HG03175 (cell line): ENCODE data around the gene YWHAB.
"Not testable (repeated sequence)": the region's sequence is repeated elsewhere in the genome, so short reads cannot be mapped to it uniquely, and the experiment has no call there.

Source experiments
- ATAC-seq: cut with Tn5 transposase; IDR thresholded peaks from one replicate; pipeline ENCODE4 v1.9.1; 2021; ENCODE audit warnings: mild to moderate bottlenecking, moderate library complexity; ENCODE audit not compliant: unreplicated experiment

The YWHAB gene

DNA sequence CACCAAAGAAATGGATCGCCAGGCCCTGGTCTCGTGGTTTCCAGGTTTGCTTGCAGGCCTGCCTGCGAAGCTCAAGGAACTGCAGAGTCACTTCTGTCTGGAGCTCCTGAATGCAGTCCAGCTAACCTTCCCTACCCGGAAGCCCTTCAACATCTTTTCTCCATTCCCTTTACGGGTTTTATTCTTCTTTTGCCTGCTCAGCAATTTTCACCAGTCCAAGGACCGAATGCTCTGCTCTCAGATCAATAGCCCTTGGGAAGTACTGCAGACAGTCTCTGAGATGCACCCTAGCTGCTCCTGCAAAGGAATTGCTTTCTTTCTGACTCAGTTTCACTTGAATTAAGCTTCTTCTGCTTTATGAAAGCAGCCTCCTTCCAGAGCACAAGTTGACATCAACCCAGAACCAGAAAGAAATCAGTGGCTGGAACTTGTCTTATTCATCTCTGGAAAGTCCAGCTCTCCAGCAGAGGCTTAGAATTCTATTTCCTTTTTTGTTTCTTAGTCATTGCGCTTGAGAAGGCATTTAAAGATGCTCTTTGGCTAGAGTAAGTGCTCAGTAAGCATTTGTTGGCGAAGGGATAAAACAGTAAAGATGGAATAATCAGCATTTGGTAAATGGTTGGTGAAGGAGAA lies 18.7 kb upstream of the YWHAB start:
- no peak for ATAC-seq

DNA sequence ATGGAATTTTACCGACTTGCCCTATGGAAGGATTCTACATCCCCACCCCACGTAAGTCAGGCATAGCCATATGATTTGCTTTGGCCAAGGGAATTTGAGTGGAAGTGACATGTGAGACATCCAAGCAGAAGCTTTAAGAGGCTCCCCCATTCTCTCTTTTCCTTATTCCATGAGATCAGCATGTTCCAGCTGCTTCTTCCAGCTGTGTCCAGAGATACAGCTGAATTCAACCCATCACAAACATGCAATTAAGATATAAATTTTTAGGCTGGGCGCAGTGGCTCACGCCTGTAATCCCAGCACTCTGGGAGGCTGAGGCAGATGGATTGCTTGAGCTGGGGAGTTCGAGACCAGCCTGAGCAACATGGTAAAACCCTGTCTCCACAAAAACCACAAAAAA lies 16.0 kb upstream of the YWHAB start:
- ATAC-seq: no peak

DNA sequence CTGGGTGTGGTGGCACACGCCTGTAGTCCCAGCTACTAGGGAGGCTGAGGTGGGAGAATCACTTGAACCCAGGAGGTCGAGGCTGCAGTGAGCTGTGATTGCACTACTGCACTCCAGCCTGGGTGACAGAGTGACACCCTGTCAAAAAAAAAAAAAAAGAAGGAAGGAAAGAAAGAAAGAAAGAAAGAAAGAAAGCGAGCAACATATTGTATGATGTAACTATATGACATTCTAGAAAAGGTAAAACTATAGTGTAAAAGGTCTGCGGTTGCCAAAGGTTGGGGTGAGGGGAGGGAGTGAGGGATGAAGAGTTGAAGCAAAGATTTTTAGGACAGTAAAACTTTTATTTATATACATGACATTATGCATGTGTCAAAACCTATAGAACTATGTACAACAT lies 3.1 kb upstream of the YWHAB start:
- ATAC-seq: not testable (repeated sequence)

DNA sequence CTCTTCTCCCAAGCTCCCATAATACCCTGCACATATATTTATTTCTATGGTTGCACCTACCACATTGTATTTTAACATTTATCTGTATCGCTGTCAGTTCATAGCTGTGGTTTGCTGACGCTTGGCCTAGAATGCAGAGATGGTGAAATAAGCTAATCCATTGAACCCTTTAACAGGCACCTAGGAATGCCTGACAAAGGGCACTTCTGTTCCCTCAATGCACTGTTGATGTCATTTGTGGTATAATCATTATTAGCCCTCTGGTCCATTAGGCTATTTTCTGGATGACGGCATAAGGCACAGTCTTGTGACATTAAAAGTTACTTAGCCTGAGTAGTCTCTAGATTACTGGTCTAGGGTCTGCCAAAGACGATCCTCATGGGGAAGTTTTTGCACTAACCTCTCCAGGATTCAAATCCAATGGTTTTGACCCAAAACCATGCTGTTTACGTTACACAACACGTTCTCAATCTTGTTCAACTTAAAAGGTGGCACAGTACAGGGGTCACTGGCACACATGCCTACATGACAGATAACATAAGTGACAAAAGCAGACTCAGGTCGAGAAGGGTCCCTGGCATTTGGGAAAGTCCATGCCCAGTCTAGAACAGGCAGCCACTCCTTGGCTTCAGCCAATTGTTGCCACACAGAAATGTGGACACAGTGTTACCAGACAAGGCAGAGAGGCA lies 2.1 kb upstream of the YWHAB start:
- ATAC-seq: no peak

DNA sequence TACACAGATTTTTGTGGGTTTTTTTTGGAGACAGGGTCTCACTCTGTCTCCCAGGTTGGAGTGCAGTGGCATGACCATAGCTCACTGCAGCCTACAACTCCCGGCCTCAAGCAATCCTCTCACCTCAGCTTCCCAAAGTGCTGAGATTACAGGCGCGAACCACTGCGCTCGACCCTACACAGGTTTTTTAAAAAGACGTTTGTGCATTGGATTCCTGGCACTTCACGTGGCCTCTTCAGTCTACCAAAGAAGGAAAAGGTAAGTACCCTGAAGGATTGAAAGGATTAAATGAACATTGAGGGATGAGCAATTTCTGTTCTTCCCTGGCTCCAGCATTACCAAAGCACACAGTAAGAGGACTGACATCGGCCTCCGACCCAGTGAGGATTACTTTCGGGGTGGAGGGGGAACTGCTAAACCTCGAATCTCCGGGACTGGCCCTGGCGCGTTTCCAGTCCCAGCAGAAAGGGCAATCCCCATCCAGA lies 556 bp upstream of the YWHAB start:
- ATAC-seq: no peak

DNA sequence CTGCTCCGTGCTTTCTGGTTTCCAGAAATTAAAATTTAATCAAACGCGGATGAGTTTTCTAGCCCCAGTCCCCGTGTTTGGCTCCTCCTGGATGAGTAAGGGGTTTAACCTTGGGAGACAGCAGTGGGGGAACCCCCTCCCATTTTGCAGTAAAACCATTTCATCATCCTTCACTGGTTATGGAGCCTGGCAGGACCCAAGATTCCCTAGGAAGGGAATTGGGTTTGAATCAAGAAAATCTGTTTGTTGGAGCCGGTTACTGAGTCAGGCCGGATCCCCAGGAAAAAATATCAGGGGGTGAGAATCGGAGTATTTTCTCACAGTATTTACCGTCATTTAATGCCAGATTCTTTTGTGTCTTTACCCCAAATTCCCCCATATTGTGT lies 754 bp downstream of the YWHAB start:
- no peak for ATAC-seq

DNA sequence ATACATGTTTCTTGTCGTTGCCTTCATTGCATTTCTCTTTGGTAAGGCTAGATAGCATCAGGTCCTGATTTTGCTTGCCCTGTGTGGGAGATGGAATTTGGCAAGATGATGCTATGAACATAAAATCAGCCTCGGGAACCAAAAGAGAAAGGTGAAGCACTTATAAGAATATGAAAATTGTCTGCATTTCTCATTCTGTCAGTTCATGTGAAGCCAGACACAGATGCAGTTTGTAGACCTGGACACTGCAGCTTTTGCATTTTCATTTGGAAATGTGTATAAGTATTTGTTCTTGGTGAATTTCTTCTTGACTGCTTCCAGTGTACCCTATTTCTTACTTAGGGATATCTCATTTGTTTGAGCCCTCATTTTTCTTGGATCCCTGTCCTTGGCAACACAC lies 1.3 kb downstream of the YWHAB start:
- ATAC-seq: no peak

DNA sequence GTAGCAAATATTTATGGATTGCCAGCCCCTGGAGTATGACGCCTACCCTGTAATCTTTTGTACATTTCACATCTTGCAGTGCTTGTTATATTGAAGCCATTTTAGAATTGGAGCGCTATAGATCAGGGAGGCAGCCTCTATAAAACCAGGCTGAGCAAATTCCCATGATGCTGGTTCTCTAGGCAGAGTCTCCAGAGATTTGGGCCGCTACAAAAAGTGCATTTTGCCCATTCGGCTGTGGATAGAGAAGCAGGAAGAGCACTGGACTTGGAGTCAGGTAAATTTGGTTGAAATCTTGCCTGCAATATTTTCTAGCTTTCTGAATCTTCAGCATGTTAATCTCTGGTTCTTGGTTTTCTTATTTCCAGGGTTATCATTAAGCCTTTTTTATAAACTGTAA lies 2.0 kb downstream of the YWHAB start:
- ATAC-seq: no peak

DNA sequence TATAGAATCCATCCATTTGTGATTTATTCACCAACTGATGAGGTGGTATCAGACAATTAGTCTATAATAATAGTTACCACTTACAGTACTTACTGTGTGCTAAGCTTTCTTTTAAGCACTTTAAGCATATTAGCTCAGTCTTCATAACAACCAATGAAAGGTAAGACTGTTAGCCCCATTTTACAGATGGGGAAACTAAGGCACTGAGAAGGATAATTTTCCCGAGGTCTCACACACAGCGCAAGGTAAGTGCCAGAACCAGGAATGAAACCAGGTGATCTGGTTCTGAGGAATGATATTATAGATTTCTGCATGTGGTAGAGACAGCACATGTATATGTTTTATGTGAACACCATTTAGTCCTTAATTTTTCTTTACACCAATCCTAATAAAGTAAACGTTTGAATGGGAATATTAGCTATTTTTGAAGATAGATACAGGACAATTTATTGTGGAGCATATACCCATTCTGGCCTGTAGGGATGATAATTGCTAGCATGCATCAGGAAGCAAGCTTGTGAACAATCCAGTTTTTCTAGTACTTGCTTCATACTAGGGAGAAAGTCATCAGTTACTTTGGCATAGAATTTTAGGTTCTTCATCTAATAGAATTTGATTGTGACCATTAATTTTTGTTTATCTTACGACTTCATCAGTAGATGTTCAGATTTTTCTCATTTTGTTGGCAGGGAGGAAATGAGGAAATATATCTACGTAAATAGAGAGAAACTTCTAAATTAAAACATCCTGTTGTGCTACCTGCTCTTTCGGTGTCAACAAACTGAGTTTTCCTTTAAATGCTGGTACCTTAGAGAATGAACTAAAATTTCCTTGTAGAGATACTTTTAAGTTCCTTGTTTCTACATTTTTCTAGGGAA lies 3.0 kb downstream of the YWHAB start:
- no peak for ATAC-seq

DNA sequence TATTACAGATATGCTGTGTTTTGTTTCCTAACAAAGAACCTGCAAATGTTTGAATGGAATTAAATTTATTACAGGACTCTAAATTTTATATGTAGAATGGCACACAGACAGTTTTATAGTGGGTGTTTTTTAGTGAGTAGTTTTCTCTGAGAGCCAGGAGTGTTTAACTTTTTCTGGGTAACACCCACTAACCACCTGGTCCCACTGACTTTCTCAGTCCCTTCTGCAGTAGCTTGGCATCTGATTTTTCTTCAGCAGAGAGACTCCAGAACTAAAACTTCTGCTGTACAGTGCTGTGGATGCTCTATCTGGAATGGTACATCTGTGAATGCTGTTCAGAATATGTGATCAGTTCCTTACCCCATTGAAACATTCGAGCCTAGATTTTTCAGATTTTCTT lies 6.3 kb downstream of the YWHAB start:
- ATAC-seq: no peak

DNA sequence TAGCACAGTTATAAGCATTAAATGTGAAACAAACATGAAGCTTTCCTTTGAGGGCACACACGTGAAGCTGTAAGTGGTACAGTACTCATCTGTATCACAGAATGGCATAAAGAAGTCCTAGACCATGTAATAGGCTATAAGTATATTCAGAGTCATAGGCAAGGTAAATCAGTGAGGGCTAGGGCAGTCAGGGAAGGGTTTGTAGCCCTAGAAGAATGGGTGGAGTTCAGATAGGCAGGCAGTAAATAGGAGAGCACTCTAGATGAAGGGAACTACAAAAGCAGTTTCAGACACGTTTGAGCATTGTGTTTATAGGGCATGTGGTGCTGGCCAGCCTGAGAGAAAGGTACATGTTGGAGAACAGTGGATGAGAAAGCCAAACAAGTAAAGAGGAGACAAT lies 9.5 kb downstream of the YWHAB start:
- ATAC-seq: no peak

DNA sequence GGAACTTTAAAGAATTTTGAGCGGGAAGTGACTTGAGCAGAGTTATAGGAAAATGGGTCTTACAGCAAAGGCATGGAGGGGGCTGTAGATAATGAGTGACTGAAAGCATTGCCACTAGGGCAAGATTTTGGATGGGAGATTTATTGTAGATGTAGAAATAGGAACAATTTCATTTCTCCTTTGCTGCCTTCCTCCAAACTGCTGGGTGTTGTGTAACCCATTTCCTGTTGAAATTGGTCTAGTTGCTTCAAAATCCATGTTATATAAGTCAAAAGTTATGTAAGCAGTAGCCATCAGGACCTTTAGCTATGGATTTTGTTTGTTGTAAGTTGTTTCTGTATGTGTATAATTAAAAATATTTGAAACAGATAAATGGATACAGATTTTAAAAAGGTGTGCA lies 11.1 kb downstream of the YWHAB start:
- no peak for ATAC-seq

DNA sequence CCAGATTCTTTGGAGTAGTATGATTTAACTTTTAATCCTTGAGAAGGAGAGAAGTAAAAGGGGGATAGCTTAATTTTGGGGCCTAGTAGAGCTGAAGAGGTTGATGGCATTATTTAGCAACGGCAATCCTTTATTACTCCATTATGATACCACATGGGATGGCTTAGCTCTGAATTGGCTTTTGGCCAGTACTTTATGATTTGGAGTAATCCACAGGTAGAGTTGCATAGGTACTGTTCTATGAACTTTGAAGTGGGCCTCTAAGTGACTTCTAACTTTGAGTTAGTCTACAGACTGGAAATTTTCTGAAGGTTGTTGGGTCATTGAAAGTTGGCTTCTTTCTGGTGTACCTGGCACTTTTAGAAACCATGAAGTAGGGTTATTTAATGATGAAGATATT lies 11.6 kb downstream of the YWHAB start:
- no peak for ATAC-seq

DNA sequence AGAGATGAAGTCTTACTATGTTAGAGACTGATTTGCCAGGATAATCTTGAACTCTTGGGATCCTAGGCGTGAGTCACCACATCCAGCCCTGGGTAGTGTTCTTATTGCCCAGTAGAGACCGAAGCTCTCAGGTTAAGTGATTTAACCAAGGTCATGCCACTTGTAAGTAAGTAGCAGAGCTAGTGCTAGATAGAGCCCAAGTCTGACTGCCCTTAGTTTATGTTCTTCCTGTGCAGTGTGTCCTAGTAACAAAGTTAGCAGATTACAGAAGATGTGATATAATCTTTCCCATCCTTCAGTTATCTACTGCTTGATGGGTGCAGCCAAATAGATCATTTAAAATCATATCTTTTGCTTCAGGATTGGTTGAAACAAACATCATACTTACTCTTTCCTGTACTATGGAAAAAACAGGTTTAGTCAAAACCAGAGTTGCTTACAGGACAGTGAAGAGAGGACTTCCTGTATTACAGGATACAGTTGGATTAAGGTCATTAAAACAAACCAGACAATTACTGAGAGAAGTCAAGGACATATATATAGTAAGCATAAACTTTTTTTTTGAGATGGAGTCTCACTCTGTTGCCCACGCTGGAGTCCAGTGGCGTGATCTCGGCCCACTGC lies 14.8 kb downstream of the YWHAB start:
- ATAC-seq: no peak

DNA sequence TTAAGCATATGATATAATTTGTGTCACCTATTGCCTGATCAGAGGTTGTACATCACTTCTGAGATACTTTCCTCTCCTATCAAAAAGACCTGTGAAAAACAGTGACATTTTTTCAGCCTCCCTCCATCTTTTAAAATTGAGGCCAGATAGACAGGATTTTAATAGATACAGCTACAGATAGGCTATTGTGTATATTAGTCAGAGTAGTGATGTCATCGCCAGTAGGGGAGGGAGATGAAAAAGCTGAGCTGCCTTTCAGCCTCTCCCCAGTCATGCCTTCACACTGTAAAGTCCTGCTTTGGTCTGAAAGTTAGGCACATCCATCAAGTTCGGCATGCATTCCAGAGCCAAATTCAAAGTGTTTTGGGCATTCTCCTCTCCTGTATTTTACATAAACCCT lies 16.5 kb downstream of the YWHAB start:
- no peak for ATAC-seq

DNA sequence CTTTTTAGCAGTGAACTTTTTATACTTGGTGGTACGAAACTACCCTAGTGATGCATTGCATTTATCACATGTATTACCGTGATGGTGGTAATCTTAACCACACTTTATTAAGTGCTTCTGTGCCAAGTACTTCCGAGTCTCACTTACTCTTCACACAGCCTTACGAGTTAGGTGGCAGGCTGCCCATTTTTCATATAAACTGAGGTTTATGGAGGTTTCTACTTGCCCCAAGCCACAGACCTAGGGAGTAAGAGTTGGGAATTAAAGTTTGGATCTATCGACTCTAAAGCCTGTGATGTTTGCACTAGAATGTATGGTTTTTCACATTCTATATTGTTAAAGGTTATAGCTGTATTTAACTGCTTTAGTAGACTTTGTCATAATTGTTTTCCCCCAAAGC lies 18.9 kb downstream of the YWHAB start:
- ATAC-seq: no peak

DNA sequence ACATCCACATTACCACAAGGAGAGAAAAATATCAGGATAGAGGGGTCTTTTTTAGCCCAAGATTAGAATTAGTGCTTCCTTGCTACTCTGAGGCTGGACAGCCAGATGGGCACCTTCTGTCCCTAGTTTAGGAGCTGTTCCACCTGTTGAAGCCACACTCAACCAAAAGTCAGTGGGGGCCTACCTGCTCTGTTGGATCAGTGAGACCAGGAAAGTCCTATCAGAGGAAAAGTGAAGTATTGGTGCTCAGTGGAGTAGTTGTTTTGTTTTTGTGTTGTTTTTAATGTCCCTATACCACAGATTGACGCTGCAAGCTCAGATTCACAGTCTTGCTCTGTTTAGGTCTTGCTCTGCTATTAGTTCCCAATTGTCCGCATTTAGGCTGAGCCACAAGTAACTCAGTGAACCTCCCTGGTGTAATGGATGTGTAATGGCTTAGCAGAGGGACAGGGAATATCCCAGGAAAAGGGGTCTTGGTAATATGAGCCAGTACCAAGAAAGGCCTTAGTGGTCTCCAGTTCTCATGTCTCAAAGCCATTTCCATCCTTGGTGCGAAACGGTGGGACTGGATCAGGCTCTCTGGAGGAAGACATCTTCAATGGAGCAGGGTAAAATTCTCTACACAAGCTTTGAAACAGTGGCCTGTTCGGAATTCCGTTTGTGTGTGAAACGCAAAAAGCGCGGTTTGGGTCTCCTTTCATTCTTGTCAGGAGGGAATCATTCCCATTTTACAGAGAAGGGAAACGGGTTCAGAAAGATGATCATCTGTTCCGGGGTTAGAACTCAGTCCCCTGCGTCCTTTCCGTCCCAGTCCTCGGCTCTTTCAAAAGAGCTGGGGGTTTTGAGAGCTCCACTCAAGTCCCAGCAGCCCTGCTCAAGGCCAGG lies 23.7 kb downstream of the YWHAB start:
- no peak for ATAC-seq

DNA sequence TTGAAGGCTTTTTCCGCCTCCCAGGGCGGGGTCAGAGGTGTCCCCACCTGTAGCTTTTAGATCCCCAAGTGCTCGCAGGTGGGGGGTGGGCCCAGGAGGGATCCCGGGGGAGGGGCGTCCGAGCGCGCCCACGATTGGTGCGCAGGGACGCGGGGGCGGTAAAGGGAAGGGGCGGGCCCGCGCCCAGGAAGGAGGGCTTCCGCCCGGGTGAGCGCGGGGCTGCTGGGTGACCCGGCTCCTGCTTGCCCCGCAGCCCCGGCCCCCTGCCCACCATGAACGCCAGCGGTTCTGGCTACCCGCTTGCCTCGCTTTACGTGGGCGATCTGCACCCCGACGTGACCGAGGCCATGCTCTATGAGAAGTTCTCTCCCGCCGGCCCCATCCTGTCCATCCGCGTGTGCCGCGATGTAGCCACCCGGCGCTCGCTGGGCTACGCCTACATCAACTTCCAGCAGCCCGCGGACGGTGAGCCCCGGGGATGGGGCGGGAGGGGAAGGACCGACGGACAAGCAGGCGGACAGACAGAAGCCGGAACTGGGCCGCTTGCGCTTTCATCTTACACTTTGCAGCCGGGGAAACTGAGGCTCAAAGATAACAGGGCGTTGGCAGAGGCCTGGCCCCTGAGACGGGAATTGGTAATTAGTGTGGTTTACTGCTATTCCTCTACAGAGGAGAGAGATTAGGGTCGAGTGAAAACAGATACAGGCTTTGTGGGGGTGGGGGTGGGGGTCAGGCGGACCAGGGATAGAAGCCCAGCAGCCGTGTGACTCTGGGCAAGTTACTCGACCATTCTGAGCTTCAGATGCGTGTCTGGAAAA lies 24.6 kb downstream of the YWHAB start, which contains the start of gene PABPC1L:
Gene PABPC1L (plus strand): TSS at position 189 of the 818 bp plus-strand sequence. CDS start 84 bp downstream, at position 273.
- peak; percentile 66 for ATAC-seq

DNA sequence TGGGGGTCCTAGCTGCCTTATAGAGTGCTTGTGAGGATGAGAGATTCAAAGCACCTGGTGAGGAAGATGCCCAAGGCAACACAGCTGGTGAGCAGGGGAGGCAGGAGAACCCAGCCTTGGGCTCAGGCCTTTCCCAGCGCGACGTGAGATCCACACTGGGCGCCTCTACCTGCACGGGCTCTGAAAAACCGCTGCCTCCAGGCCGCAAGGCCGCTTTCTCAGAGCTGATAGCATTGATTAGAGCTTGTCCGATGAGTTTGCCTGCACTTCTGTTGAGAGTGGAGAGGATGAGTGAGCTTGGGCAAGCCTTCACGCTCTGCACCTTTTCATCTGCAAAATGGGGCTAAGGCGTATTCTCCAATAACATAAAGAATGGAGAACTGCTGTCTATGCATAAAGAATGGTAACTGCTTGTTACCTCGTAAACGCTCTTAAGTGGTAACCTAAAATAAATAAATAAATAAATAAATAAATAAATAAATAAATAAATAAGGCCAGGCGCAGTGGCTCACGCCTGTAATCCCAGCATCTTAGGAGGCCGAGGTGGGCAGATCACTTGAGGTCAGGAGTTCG lies 25.3 kb downstream of the YWHAB start:
- ATAC-seq: no peak
